ENCODE data around the gene SETDB2.

The SETDB2 gene

GRCh38 chr13:49429121-49429520, 15.0 kb upstream of the SETDB2 start:
- no peak for DNase-seq (ENCODE audit: low read depth, low spot score)

DNA sequence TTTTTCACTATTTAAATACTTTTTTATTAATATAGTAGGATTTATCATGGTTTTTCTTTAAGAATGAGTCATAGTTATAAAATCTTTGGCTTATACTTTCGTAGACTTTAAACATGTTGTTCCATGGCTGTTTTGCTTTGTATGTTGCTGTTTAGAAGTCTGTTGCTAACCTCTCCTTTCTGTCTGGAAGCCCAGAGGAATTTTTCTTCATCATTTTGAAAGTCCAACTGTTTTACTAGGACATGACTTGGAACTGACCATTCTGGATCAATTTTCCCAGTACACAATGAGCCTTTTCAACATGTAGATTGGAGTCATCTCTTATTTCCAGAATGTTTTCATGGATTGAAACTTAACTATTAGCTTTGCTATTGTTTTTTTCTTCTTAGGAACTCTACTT, 8.1 kb upstream of the SETDB2 start:
- DNase-seq (ENCODE audit: low read depth, low spot score): no peak

DNA sequence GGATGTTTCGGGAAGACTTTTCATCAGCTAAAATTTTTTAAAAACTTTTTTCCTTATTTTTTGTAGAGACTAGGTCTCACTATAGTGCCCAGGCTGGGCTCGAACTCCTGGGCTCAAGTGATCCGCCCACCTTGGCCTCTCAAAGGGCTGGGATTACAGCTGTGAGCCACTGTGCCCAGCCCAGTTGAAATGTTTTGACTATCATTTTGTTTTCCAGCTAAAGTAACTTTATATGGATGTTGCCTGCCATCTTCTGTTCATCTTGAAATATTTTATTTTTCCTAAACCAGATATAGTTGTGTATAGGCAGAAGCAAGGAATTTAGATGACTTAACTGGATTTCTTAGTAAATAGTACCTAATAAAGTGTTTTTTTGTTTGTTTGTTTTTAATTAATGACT, 7.2 kb upstream of the SETDB2 start:
- DNase-seq (ENCODE audit: low read depth, low spot score): no peak

DNA sequence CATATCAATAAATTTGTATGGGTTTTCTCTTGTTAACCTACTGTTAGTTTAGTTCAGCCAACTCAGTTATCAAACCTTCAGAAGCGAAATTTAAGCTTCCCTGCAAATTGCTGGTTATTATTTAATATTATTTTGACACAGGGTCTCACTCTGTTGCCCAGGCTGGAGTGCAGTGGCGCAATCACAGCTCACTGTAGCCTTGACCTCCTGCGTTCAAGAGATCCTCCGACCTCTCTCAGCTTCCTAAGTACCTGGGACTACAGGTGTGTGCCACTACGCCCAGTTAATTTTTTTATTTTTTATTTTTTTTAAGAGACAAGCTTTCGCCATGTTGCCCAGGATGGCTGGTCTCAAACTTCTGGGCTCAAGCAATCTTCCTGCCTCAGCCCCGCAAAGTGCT, 6.4 kb upstream of the SETDB2 start:
- no peak for DNase-seq (ENCODE audit: low read depth, low spot score)

DNA sequence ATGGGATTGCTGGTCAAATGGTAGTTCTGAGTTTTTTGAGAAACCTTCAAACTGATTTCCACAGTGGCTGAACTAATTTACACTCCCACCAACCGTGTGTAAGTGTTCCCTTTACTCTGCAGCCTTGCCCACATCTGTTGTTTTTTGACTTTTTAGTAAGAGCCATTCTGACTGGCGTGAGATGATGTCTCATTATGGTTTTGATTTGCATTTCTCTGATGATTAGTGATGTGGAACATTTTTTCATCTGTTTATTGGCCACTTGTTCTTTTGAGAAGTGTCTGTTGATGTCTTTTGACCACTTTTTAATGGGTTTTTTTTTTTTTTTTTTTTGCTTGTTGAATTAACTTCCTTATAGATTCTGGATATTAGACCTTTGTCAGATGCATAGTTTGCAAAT, 4.5 kb upstream of the SETDB2 start:
- DNase-seq (ENCODE audit: low read depth, low spot score): no peak

DNA sequence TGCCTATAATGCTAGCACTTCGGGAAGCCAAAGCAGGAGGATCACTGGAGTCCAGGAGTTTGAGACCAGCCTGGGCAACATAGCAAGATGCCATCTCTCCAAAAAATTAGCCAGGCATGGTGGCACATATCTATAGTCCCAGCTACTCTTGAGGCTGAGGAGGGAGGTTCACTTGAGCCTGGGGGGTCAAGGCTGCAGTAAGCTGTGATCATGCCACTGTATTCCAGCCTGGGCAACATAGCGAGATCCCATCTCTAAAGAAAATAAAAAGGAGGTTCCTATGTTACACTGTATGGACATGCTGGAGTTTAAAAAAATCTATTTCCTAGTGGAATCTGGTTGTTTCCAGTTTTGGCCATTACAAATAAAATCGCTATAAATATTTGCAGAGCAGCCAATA, 2.8 kb upstream of the SETDB2 start:
- no peak for DNase-seq (ENCODE audit: low read depth, low spot score)

GRCh38 chr13:49441846-49442245, 2.2 kb upstream of the SETDB2 start:
- DNase-seq (ENCODE audit: low read depth, low spot score): no peak

- peak; percentile 0 for DNase-seq (ENCODE audit: low read depth, low spot score)
Measured at GRCh38 chr13:49443357-49443703, 744 bp upstream of the SETDB2 start.

- DNase-seq (ENCODE audit: low read depth, low spot score): peak; percentile 13
Measured at GRCh38 chr13:49444524-49445395, 686 bp downstream of the SETDB2 start.

DNA sequence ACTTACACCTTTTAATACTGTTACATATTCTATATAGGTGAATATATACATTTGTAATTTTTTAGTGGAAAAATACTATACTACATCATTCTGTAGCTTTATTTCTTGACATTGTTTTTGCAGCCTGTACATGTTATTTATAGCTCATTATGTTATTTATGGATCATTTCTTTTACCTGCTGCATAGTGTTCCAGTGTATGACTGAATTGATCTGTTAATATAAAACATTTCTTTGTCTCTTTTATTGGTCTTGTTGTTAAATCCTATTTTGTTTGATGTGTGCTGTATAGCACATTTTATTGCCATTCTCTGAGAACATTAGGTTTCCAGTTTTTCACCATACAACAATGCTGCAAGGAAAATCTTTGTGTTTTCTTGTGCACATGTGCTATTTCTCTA, 2.4 kb downstream of the SETDB2 start:
- no peak for DNase-seq (ENCODE audit: low read depth, low spot score)

DNA sequence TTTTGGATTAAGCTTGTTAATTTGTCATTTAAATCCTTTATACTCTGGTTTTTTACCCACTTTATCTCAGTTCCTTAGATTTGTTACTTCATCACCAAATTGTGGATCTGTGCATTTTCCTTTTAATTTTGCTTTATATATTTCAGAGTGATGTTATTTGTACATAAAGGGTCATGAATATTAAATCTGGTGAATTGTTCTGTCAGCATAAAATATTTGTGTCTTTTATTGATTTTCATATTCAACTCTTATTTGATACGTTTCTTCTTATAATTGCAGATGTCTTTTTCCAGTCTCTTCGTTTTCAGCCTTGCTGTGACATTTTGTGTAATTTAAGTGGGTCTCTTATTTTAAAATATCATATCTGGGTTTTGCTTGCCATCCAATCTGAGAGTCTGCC, 4.7 kb downstream of the SETDB2 start:
- DNase-seq (ENCODE audit: low read depth, low spot score): no peak

DNA sequence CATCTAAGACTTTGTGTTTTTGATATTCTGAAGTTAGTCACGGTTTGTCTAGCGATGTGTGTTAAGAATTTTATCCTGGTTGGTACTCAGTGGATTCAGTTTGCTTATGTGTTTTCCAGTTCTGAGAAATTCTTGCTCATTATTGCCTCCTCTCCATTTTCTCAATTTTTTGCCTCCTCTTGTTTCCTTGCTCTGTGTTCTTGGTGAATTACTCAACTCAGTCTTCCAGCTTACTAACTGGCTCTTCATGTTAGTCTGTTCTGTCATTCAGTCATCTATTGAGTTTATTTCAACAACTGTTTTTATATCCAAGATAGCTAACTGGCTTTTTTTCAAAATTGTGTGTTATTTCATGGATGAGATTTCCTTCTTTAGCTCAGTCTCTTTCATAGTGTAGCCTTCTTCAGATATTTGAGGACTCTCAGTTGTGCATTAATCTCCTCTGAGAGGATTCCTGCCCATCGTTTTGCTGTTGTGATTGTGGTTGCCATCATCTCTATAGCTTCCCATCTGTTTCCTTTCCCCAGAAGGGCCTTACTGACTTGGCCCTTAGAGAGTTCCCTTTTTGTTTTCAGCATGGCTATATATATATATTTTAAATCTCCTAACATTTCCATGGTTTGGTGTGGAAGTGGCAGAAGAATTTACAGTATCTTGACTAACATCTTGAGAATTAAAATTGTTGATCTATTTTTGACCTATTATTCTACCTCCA, 6.2 kb downstream of the SETDB2 start:
- DNase-seq (ENCODE audit: low read depth, low spot score): no peak

GRCh38 chr13:49452725-49453457, 8.8 kb downstream of the SETDB2 start:
- no peak for DNase-seq (ENCODE audit: low read depth, low spot score)

DNA sequence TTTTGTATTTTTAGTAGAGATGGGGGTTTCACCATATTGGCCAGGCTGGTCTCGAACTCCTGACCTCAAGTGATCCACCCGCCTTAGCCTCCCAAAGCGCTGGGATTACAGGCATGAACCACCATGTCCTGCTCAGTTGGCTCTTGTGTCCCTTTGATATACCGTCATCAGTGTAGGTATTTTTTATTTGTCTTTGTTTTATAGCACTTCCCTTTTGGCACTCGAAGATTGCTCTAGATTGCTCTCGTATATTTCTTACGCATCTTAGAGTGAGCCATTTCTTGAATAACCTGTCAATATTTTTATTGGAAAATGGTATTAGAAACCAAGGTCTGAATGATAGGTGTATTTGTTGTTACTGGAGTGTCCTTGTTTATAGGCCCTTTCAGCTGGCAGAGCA, 9.4 kb downstream of the SETDB2 start:
- DNase-seq (ENCODE audit: low read depth, low spot score): no peak

DNA sequence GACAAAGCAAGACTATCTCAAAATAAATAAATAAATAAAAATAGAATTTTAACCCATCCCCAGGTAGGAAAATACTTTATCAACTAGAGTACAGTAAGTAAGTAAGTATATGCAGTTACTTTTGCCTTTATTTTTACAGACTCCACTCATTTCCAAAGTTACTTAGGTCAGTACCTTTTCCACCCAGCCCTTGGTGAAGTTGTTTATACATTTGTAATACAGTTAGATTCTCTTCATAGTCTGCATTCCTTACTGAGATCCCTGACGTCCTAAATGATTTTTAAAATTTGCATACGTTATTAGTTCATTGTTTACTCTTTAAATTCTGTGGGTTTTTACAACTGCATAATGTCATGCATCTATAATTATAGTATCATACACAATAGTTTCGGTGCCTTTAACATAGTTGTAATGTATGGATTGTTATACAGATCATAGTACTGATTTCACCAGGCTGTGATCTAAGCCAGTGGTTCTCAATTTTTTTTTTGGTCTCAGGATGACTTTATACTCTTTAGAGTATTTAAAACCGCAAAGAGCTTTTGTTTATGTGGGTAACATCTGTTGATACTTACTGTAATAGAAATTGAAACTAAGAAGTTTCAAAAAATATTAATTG, 10.4 kb downstream of the SETDB2 start:
- no peak for DNase-seq (ENCODE audit: low read depth, low spot score)

GRCh38 chr13:49455007-49455398, 10.9 kb downstream of the SETDB2 start:
- no peak for DNase-seq (ENCODE audit: low read depth, low spot score)

- no peak for DNase-seq (ENCODE audit: low read depth, low spot score)
Measured at GRCh38 chr13:49456156-49456555, 12.1 kb downstream of the SETDB2 start.

GRCh38 chr13:49457221-49457620, 13.1 kb downstream of the SETDB2 start:
- no peak for DNase-seq (ENCODE audit: low read depth, low spot score)

DNA sequence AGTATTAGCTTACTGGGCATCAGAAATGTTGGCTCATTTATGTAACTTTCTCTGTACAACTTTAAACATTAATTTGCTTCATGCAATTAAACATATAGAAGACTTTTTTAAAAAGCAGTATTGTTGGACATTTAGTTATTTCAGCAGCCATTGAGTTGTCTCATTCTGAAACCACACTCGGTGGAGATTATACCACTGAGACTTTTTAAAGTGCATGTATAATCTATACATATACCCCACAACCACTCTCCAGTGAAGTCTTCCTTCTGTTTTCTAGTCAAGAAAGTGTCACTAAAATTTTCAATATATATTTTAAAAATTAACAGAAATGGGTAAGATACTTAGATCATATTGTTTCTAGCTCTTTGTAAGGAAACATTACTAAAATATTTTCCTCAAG, 15.5 kb downstream of the SETDB2 start:
- DNase-seq (ENCODE audit: low read depth, low spot score): no peak

GRCh38 chr13:49464085-49464484, 20.0 kb downstream of the SETDB2 start:
- DNase-seq (ENCODE audit: low read depth, low spot score): no peak

DNA sequence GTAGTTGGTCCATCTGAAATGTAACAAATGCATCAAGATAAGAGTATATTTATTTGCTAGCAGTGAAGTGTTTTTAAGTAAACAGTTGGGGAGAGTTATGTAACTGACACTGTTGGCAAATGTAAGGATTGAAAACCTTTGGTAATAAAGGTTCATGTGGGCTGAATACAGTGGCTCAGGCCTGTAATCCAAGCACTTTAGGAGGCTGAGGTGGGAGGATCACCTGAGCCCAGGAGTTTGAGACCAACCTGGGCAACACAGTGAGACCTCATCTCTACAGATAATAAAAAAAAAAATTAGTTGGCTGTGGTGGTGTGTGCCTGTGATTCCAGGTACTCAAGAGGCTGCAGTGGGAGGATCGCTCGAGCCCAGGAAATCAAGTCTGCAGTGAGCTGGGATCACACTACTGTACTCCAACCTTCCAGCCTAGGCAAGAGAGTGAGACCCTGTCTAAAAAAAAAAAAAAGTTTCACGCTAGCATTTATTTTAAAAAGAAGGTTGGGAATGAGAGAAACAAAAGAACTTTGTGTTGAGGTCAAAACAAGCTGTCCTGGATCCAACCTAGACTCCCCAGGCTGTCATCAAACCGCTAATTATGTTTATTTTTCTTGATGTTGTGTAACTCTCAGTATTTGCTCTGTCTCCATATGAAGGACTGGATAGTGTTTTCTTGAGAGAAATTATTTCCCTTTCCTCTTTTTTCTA, 20.7 kb downstream of the SETDB2 start:
- no peak for DNase-seq (ENCODE audit: low read depth, low spot score)

Data from activated CD4-positive, CD25-positive, alpha-beta regulatory T cell treated with anti-CD3 and anti-CD28 coated beads, Interleukin-2, amount 50 U/mL, for 16 hours (primary cell).